ENCODE data around the gene ADAM22.

DNA sequence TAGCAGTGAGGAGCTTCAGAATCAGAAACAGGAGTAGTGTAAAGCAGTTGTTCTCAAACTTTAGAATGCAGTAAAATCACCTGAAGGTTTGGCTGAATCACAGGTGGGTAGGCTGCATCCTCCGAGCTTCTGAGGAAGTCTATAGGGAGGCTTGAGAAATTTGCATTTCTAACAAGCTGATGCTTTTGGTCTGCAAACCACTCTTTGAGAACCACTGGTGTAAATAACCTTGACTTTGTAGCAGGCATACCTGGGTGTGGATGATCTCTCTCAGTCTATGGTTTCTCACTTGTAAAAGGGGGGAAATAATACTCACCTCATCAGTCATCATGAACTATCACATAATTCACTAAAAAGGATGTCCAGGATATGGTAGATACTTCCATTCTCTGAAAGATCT lies 167.7 kb downstream of the ADAM22 start:
- TF ChIP-seq CTCF (conservative IDR thresholded peaks at IDR 0.05) (no peak), EZH2 (IDR thresholded peaks at IDR 0.05; ENCODE audit: low read depth) (no peak)
